Fibroblast of skin of right quadriceps (primary cell): ENCODE data around the gene APP.
A peak's percentile ranks its signal among the peaks of the same experiment; 100 is the strongest.
"Not testable (repeated sequence)": the region's sequence is repeated elsewhere in the genome, so short reads cannot be mapped to it uniquely, and the experiment has no call there.

ENCODE experiments used
- DNase-seq: peaks from one replicate; pipeline ENCODE4 v3.0.0-alpha.2; 2013

APP gene

DNA sequence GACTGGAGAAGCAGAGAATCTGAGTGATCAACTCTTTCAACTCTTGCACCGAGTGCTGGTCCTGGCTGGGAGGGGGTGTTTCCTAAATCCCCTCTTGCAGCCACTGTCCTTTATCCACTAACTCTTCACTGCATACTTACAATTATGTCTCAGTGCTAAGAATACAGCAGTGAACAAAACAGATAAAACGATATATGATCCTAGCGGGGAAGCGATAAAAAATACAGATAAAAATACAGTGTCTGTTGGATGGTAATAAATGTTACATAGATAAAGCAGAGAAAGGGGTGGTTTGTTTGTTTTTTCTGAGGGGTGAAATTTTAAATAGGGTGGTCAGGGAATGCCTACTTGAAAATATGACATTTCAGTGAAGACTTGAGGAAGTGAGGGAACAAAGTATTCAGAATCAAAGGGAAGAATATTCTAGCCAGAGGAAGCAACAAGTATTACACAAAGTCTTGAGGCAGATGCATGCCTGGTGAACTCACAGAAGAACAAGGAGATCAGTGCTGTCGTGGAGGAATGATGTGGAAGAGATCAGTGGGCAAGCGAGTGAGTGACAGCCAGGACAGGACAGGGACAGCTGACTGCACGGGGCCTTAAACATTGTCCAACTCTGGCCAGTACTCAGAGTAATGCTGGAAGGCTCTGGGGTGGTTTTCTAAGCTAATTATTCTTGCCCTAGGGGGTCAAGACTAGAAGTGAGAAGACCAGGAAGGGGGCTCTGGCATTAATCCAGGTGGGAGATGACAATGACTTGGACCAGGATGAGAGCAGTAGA, 110.0 kb downstream of the APP start:
- DNase-seq = no peak

DNA sequence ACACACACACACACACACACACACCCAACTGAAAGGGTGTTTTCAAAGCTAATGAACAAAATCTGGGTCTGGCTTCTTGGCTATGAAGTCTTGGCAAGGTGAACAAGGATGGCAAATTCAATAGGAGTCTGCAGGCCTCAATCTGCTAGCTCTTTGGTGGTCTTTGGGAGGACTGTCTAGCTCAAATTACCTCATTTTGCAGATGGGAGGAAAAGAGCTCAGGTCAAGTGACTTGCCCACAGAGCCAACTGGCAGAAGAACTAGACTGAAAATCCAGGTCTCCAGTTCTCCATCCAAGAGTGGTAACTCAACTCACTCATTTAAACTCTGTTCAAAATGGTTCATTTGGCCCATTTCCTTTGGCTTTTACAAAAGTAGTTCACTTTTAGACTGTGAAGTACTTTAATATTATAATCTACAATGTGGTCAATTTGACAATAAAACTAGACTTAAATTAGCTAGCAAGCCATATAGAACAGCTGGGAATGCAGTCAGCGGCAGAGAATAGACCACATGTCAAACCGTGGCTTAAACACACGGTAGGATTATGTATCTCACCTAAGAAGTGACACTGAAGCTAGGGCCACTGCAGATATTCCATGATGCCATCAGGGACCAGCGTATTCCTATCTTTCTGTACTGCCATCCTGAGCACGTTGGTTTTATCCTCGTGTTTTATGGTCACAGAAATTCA, 112.9 kb downstream of the APP start:
- DNase-seq = no peak

- DNase-seq = no peak
Measured at GRCh38 chr21:26055841-26056264, 114.7 kb downstream of the APP start.

DNA sequence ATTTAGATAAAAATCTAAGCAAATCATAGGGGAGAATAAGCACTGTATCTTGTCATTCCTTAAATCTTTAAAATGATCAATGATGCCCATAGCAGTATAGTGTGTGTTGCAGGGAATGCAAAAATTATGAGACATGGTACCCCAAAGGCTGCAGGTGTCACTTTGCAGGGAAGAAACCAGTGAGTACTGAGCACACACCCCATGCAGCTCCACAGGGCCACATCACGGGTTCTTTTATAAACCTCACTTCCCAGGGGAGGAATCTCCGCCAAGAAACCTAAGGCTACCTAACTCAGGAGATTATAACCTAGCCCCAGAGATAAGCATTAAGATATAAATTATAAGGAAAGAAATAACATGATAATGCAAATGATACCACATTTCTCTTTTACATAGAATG, 115.6 kb downstream of the APP start:
- no peak for DNase-seq

- DNase-seq = no peak
Measured at GRCh38 chr21:26052057-26052456, 118.5 kb downstream of the APP start.

DNA sequence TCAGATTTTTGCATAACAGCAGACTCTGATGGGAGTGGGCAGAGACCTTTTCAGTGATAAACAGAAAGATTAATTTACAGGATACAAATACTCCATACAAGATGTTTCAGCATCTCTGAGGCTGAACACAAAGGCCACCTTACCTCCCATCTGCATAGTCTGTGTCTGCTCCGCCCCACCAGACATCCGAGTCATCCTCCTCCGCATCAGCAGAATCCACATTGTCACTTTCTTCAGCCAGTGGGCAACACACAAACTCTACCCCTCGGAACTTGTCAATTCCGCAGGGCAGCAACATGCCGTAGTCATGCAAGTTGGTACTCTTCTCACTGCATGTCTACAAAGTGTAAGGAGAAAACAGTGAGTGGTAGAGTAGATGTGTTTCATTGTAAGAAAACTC, 119.7 kb downstream of the APP start:
- DNase-seq = no peak

DNA sequence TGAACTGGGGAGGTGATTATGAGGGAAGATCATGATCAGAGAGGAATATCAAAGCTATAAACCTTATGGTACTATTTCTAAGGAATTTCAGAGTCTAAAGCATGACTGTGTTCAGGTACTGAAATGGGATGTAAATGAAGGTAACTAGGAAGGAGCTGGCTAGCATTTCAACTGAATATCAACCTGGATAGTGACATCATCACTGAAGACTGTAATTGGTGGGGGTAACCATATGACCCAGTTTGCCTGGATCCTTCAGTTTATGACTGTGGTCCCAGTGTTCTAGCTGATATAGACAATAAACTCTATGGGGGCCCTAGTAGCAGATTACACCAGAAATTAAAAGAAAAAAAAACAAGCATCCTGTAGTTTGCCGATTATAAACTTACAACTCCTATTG, 120.8 kb downstream of the APP start:
- DNase-seq = no peak

DNA sequence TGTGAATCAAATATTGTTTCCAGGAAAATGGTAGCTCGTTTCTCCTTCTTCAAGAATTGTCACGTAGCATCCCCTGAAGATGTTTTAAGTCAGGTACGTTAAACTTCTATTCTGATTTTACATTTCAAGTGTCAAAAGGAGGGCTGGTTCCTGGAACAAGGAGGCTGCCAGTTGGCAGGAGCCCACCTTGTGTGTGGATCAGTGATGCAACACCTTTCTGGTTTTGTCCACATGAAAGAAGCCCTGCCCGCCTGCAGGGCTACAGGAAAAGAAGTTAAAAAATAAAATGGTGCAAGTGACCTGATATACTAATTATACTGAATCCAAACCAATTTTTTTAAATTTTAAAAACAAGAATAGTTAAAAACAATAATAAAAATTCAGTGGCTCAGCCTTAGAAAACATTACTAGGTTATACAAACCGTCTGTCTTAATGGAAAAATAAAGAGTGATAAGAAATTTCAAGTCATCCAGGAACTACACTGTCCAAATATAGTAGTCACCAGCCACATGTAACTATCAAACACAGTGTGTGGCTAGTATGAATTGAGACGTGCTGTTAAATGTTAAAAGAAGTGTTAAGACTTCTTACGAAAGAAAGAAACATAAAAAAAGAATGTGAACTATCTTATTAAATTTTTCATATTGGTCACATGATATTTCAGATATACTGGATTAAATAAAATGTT, 123.1 kb downstream of the APP start:
- no peak for DNase-seq

DNA sequence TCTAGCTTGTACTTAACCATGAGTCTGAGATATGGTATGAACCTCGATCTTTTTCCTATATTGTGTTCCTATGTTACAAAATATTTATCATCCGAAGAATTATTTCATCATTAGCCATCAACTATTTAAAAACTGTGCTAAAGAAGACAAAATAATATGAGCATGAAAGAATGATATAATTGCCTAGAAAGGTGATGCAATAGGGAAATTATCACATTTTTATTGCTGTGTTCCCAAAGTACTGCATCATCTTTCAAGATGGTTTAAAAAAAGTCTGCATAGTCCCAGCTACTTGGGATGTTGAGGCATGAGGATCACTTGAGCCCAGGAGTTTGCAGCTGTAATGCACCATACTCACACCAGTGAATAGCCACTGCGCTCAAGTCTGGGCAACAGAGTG, 126.7 kb downstream of the APP start:
- peak; percentile 19 for DNase-seq

DNA sequence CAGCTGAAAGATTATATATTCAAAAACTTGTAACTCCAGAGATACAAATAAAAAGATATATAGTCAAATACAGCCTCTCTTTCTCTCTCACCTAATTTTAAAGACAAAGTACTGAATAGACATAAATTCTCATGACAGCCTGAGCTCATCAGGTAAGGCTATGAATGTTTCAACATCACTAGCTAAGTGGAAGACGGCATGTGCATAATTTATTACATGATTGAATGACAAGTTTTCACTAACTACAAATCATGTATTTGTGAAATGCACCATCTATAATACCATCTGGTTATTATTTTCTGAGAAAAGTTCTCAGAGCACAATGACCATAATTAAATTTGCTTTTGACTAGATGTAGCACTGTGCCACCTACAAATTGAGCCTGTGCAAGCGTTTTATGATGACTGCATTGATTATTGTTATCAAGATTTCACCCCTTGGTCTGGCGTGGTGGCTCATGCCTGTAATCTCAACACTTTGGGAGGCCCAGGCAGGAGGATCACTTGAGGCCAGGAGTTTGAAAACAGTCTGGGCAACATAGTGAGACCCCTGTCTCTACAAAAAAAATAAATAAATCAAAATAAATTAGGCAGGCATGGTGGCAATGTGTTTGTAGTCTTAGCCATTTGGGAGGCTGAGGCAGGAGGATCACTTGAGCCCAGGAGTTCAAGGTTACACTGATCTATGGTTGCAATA, 128.2 kb downstream of the APP start:
- DNase-seq = no peak

DNA sequence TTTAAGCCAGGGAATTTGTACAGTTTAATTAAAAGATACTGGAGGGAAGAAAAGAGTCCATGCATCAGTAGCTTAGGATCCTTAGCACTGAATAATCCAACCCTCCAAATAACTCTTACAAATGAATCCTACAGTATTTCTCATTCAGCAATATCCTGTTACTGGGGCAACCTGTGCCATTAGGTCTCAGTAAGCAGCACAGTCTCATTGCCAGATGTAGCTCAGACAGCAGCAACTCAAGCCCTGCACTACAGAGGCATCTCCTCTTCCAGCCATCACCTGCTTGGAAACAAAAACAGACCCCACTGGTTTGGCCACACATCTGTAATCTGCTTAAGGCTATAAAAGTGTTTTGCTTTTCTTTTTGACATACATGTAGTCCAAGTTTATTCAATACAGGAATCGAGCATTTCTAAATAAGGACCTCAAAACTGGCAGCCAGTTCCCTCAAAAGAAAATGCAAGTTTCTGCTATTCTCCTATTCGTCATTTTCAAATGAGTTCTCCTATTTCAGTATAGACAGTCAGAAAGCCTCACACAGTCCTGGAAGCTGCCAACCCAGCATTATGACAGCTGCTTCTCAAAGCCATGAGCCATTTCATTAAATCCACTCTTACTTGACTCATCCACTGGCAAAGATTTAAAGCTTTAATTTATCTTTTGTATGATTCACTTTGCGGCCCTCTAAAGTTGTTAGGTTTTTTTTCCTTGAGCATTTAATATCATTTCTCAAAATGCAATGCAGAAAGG, 129.0 kb downstream of the APP start:
- DNase-seq = peak; percentile 53

DNA sequence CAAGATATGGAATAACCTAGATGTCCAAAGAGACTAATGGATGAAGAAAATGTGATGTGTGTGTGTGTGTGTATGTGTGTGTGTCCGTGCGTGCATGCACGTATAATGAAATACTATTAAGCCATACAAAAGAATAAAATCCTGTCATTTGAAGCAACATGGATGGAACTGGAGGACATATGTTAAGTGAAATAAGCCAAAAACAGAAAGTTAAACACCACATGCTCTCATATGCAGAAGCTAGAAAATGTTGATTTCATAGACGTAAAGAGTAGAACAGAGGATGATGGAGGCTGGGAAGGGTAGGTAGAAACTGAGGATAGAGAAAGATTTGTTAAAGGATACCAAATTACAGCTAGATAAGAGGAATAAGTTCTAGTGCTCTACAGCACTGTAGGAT, 133.7 kb downstream of the APP start:
- no peak for DNase-seq

DNA sequence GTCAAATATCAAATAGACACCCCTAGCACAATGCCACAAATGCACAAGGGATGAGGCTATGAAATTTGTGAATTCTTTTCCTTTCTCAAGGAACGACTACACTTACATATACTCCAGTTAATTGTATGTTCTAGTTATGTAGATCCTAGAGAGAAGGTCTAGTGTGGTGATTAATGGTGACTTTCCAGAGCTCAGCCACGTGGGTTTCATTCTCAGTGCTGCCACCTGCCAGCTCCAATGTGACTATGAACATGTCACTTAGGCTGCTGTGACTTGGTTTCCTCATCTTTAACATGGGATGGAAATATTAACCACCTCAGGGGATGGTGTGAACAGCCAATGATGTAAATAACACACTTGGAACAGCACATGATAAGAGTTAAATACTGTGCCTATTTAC, 138.3 kb downstream of the APP start:
- DNase-seq = no peak

- no peak for DNase-seq
Measured at GRCh38 chr21:26028183-26028582, 142.4 kb downstream of the APP start.

DNA sequence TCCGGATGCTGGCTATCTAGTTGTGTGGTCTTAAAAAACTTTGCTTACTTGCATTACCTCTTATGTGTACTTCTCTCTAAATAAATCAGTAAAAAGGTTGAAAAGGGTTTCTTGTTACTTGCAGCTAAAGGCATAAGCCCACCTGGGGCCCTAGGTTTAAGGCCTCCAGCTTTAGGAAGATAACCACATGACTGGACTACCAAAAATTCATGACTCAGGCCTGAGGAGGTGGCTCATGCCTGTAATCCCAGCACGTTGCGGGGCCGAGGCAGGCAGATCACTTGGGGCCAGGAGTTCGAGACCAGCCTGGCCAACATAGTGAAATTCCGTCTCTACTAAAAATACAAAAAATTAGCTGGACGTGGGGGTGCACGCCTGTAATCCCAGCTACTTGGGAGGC, 142.9 kb downstream of the APP start:
- peak; percentile 51 for DNase-seq

DNA sequence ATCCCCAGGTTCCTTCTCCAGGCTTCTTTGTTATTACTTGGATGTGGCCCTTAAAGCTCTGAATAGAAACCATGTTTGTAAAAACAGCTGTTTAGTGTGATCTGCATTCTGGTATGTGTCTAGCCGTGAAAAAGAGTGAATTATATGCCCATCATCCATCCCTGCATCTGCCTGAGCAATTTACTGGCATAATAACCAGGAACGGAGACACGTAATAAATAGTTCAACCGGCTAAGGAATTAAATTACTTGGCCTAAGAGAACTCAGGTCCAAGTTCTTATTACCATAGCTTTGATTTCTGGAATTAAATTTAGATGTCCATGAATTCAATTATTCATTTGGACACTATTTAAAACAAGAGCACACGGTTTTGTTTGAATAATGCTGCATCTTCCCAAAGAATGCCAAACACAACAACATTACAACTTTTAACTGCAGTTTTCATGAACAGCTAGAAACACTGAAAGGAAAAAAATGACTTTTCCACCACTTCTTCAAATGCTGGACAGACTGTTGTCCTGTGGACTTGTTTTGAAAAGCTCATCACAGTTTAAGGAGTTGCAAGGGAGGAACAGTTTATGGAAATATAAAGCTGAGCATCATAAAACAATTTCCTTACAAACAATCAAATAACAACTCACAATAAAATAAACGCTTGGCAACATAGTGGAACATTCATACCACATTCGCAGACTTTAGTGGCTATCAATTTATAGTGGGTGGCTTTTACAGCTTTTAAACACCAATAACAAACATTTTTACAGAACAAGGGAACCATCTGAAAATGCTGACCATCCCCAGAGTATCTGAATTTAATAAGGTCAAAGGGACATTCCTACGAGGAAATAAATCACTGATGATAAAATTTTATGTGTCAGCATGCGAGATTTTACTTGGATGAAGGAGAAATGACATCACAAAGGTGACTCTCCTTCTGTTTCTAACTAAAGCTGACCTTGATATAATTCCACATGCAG, 144.7 kb downstream of the APP start:
- DNase-seq = no peak

- DNase-seq = not testable (repeated sequence)
Measured at GRCh38 chr21:26023406-26023805, 147.2 kb downstream of the APP start.

DNA sequence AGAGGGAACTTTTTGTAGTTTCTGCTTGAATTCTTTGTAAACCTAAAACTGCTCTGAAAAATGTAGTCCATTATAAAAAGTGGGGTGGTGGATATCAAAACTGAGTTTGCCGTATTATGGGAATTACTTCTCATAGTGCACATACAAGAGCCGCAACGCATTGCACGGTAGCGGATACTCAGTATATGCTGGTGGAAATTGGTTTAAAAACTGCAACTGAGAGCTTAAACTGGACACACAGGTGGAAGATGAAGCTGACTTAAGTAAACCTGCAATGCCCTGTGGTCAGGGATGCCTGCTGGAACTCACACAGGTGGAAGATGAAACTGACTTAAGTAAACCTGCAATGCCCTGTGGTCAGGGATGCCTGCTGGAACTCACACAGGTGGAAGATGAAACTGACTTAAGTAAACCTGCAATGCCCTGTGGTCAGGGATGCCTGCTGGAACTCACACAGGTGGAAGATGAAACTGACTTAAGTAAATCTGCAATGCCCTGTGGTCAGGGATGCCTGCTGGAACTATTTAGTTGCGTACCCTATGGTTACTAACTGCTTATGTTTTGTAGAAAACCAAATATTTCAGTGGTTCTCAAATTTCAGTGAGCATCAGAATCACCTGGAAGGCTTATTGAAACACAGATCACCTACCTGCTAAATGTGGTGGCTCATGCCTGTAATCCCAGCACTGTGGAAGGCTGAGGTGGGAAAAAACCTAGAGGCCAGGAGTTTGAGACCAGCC, 147.8 kb downstream of the APP start:
- not testable (repeated sequence) for DNase-seq

- DNase-seq = no peak
Measured at GRCh38 chr21:26020510-26020909, 150.1 kb downstream of the APP start.

GRCh38 chr21:26020081-26020480, 150.5 kb downstream of the APP start:
- DNase-seq = no peak

DNA sequence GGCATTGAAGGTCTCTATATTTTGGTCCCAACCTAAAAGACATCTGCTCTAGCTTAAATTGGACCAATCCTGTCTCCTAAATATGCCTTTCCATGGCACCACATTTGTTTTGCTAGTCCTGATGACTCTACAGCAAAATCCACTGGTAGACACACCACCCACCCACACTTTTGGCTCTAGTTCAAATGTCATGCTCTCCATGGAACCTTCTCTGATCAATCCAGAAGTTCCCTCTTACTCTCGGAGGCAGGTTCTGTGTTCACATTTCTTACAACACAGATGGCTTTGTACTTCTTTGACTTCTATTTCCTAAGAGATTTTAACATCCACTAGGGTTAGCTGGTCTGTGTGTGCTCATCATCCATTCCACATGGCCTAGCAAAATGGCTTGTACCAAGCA, 151.3 kb downstream of the APP start:
- no peak for DNase-seq
